WERI-Rb-1 (cell line): ENCODE data around the gene MMEL1.

Experiments
- DNase-seq: peaks from one replicate; pipeline ENCODE4 v3.0.0-alpha.2; 2020
- H3K27ac ChIP-seq: fragments of 250-450 bp; sonication (Bioruptor Pico); 2 replicates; pipeline ENCODE4 v1.5.1; 2020; ENCODE audit warnings: mild to moderate bottlenecking, moderate library complexity
- H3K27me3 ChIP-seq: fragments of 250-450 bp; sonication (Bioruptor Pico); 2 replicates; pipeline ENCODE4 v1.5.1; 2021; ENCODE audit warnings: mild to moderate bottlenecking, low read depth, moderate library complexity; ENCODE audit not compliant: insufficient read depth, severe bottlenecking
- H3K36me3 ChIP-seq: fragments of 250-450 bp; sonication (Bioruptor Pico); 2 replicates; pipeline ENCODE4 v1.5.1; 2020; ENCODE audit warnings: mild to moderate bottlenecking, moderate library complexity
- H3K4me3 ChIP-seq: 2 replicates; pipeline ENCODE4 v1.5.1; 2011; ENCODE audit warnings: low read depth, mild to moderate bottlenecking, control low read depth, low read length
- H3K9me3 ChIP-seq: fragments of 250-450 bp; sonication (Bioruptor Pico); 2 replicates; pipeline ENCODE4 v1.5.1; 2021; ENCODE audit warnings: mild to moderate bottlenecking, moderate library complexity; ENCODE audit not compliant: severe bottlenecking
- TF ChIP-seq, protein P1 (sequence below): IDR thresholded peaks from 2 replicates; pipeline ENCODE4 v1.5.1; 2011; ENCODE audit warnings: low read depth, mild to moderate bottlenecking, control low read depth, inconsistent platforms, low read length

The MMEL1 gene

DNA sequence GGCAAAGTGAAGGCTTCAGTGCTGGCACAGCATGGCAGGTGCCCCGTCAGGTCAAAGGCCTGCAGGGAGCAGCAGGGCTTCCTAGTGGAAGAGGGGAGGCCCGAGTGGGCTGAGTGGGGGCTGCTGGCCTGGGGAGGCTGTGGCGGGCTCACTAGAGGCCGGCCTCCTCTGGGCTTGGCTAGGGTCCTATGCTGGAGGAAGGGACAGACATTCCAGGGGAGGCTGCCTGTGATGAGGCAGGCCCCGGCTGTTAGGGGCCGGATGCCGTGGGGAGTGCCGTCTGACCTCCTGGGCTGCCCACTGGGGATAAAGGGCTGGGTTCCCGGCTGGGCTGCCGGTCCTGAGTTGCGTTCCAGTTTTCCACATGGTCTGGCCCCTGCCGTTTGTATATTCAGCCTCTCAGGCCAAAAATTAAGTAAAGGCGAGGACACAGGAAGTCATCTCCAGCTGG, 25.1 kb downstream of the MMEL1 start:
- DNase-seq, result no peak
- no peaks in the 10 kb centered on the region for H3K9me3 ChIP-seq

GRCh38 chr1:2606881-2607621, 25.8 kb downstream of the MMEL1 start:
- TF ChIP-seq, protein P1, sequence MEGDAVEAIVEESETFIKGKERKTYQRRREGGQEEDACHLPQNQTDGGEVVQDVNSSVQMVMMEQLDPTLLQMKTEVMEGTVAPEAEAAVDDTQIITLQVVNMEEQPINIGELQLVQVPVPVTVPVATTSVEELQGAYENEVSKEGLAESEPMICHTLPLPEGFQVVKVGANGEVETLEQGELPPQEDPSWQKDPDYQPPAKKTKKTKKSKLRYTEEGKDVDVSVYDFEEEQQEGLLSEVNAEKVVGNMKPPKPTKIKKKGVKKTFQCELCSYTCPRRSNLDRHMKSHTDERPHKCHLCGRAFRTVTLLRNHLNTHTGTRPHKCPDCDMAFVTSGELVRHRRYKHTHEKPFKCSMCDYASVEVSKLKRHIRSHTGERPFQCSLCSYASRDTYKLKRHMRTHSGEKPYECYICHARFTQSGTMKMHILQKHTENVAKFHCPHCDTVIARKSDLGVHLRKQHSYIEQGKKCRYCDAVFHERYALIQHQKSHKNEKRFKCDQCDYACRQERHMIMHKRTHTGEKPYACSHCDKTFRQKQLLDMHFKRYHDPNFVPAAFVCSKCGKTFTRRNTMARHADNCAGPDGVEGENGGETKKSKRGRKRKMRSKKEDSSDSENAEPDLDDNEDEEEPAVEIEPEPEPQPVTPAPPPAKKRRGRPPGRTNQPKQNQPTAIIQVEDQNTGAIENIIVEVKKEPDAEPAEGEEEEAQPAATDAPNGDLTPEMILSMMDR, result no peak
- no peak for DNase-seq
- Histone ChIP-seq H3K36me3 (no peaks in the 10 kb centered on the region), H3K27me3 (peaks cover 50% of the 10 kb centered on the region), H3K4me3 (no peak overlapping the region), H3K27ac (no peak overlapping the region), H3K9me3 (no peaks in the 10 kb centered on the region)

More for the DNA sequence above, 25.1 kb downstream of the MMEL1 start:
- H3K4me3 ChIP-seq, result no peak overlapping the region
- TF ChIP-seq, protein P1, result no peak
- peaks cover 50% of the 10 kb centered on the region for H3K27me3 ChIP-seq
- H3K27ac ChIP-seq, result no peak overlapping the region
- H3K36me3 ChIP-seq, result no peaks in the 10 kb centered on the region

GRCh38 chr1:2606396-2606880, 26.4 kb downstream of the MMEL1 start:
- TF ChIP-seq, protein P1, result no peak
- Histone ChIP-seq H3K27ac (no peak overlapping the region), H3K27me3 (peaks cover 49% of the 10 kb centered on the region), H3K4me3 (no peak overlapping the region), H3K9me3 (no peaks in the 10 kb centered on the region), H3K36me3 (no peaks in the 10 kb centered on the region)
- no peak for DNase-seq

DNA sequence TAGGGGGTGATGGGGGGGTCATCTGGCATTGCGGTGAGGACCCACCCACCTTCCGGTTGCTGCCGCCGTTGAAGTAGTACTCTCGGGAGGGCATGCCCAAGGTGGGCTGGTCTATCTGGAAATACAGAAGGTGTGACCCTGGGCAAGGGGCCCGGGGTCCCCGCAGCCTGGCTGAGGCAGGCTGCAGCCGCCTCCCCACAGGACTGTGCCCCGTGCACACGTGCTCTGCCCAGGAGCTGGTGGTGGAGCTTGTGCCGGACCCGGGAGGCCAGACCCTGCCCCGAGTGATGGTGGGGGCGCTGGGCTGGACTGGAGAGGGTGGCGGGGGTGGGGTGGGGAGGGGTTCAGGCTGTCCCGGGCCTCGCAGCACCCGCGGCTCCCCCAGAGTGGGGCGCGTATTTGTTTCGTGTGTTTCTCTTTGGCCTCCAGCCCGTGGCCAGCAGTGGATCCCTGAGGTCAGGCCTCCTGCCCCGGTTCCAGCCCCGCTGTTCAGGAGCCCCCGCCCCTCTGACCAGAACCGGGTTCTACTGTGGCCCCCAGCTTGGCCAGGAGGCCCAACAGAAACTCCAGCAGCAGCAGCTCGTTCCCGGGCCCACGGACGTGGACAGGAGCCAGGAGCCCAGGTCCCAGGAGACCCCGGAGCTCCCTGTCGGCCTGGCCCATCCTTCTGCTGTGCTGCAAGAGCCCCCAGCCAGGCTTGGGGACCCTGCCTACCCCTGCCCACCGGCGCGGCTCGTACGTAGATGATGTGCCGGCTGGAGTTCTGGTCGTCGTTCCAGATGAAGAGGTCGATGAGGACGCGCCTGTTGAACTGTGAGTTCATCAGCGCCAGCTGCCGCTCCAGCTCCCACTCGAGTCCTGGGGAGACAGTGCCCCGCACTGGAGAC, 27.1 kb downstream of the MMEL1 start:
- no peak overlapping the region for H3K27ac ChIP-seq
- no peaks in the 10 kb centered on the region for H3K36me3 ChIP-seq
- TF ChIP-seq, protein P1, result no peak
- H3K27me3 ChIP-seq, result peaks cover 52% of the 10 kb centered on the region
- DNase-seq, result no peak
- peaks cover 6% of the 10 kb centered on the region for H3K9me3 ChIP-seq
- H3K4me3 ChIP-seq, result no peak overlapping the region

- Histone ChIP-seq H3K36me3 (no peaks in the 10 kb centered on the region), H3K27me3 (peaks cover 49% of the 10 kb centered on the region), H3K9me3 (peaks cover 7% of the 10 kb centered on the region), H3K4me3 (no peak overlapping the region), H3K27ac (no peak overlapping the region)
- TF ChIP-seq, protein P1, result no peak
- no peak for DNase-seq
These were observed 27.8 kb downstream of the MMEL1 start for GRCh38 chr1:2604844-2605508.
